OCI-LY1 (cell line): ENCODE measurements around the gene FAM217B.

Experiments used
- EZH2 ChIP-seq: fragments of 200-600 bp; sonication (generic), shearing (Covaris generic); IDR thresholded peaks from 2 replicates; pipeline ENCODE4 v1.8.0; 2017; ENCODE audit warnings: borderline replicate concordance, mixed run types, mild to moderate bottlenecking, antibody characterized with exemption, low read length, moderate library complexity, mixed read lengths
- TF ChIP-seq, protein P1 (sequence below): fragments of 200-600 bp; sonication (generic), shearing (Covaris generic); IDR thresholded peaks from 2 replicates; pipeline ENCODE4 v1.5.1; 2017; ENCODE audit warnings: mild to moderate bottlenecking, antibody characterized with exemption, low read length, moderate library complexity, mixed read lengths

GRCh38 chr20:59937150-59937549 is 3.0 kb upstream of the FAM217B start:
- TF ChIP-seq EZH2 = no peak
- TF ChIP-seq, protein P1, sequence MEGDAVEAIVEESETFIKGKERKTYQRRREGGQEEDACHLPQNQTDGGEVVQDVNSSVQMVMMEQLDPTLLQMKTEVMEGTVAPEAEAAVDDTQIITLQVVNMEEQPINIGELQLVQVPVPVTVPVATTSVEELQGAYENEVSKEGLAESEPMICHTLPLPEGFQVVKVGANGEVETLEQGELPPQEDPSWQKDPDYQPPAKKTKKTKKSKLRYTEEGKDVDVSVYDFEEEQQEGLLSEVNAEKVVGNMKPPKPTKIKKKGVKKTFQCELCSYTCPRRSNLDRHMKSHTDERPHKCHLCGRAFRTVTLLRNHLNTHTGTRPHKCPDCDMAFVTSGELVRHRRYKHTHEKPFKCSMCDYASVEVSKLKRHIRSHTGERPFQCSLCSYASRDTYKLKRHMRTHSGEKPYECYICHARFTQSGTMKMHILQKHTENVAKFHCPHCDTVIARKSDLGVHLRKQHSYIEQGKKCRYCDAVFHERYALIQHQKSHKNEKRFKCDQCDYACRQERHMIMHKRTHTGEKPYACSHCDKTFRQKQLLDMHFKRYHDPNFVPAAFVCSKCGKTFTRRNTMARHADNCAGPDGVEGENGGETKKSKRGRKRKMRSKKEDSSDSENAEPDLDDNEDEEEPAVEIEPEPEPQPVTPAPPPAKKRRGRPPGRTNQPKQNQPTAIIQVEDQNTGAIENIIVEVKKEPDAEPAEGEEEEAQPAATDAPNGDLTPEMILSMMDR = no peak
